Left ventricle myocardium inferior (tissue), 1 donor: ENCODE data around the gene DOCK3. TPM values are rescaled to one million over a fixed set of nuclear protein-coding genes. Genes with fewer than 3 reads are reported as not detected.

ENCODE experiments used
- DNase-seq: peaks from one replicate; pipeline ENCODE4 v3.0.0-alpha.2; 2020
- H3K27ac ChIP-seq: fragments of 200-600 bp; replicated peaks from 2 replicates; pipeline ENCODE4 v1.8.0; 2021
- H3K27me3 ChIP-seq: fragments of 200-600 bp; 2 replicates; pipeline ENCODE4 v1.8.0; 2021; ENCODE audit warnings: low read depth
- H3K36me3 ChIP-seq: fragments of 200-600 bp; 2 replicates; pipeline ENCODE4 v1.8.0; 2021
- H3K4me1 ChIP-seq: fragments of 200-600 bp; 2 replicates; pipeline ENCODE4 v1.8.0; 2021
- H3K4me3 ChIP-seq: fragments of 200-600 bp; 2 replicates; pipeline ENCODE4 v1.8.0; 2021; ENCODE audit warnings: mild to moderate bottlenecking, moderate library complexity
- H3K9me3 ChIP-seq: fragments of 200-600 bp; replicated peaks from 2 replicates; pipeline ENCODE4 v1.8.0; 2021
- CTCF ChIP-seq: fragments of 200-600 bp; IDR thresholded peaks from 2 replicates; pipeline ENCODE4 v1.8.0; 2021; ENCODE audit warnings: antibody characterized with exemption, mild to moderate bottlenecking, borderline replicate concordance
- intact Hi-C: fragments of 100-400 bp; cut with micrococcal nuclease; formaldehyde crosslinking; loops from one replicate; pipeline ENCODE4 v1.11.0; 2022
- total RNA-seq: library from RNA; stranded (reverse); fragmentation: NEBNext Ultra II Directional; extraction: Animal tissue kit (Norgen Biotek cat#: 25700); gene quantifications from one replicate; pipeline ENCODE4 v1.2.1, GENCODE V29; 2021
- donor health status: DM: no; HTN: yes; CAD: no; lungs with severe emphysema.

Gene DOCK3
- total RNA-seq, 1 donor from 2014 or later, result 3.9 TPM

GRCh38 chr3:50737193-50737905 lies 62.6 kb downstream of the DOCK3 start:
- DNase-seq, result no peak
- no peak for TF ChIP-seq CTCF
- Histone ChIP-seq H3K27me3 (no peaks in the 10 kb centered on the region), H3K4me1 (no peaks in the 10 kb centered on the region), H3K4me3 (no peak overlapping the region), H3K9me3 (peaks cover 21% of the 10 kb centered on the region), H3K27ac (no peak overlapping the region), H3K36me3 (no peaks in the 10 kb centered on the region)
- intact Hi-C loops, result no loop called here

- no peaks in the 10 kb centered on the region for H3K27me3 ChIP-seq
- TF ChIP-seq CTCF, result no peak
- no peak overlapping the region for H3K27ac ChIP-seq
- H3K4me3 ChIP-seq, result no peak overlapping the region
- intact Hi-C loops, result no loop called here
- H3K36me3 ChIP-seq, result no peaks in the 10 kb centered on the region
- H3K4me1 ChIP-seq, result no peaks in the 10 kb centered on the region
- peaks cover 21% of the 10 kb centered on the region for H3K9me3 ChIP-seq
- DNase-seq, result no peak
Measured at GRCh38 chr3:50737906-50738598, 63.3 kb downstream of the DOCK3 start.

- intact Hi-C loops, result no loop called here
- Histone ChIP-seq H3K27ac (no peak overlapping the region), H3K4me3 (no peak overlapping the region), H3K4me1 (no peaks in the 10 kb centered on the region), H3K27me3 (no peaks in the 10 kb centered on the region), H3K9me3 (no peaks in the 10 kb centered on the region), H3K36me3 (no peaks in the 10 kb centered on the region)
- TF ChIP-seq CTCF, result no peak
- no peak for DNase-seq
Measured at GRCh38 chr3:50743643-50744042, 68.9 kb downstream of the DOCK3 start.

- H3K27ac ChIP-seq, result no peak overlapping the region
- H3K9me3 ChIP-seq, result peaks cover 6% of the 10 kb centered on the region
- no peak for DNase-seq
- H3K27me3 ChIP-seq, result no peaks in the 10 kb centered on the region
- no peak overlapping the region for H3K4me3 ChIP-seq
- H3K36me3 ChIP-seq, result no peaks in the 10 kb centered on the region
- TF ChIP-seq CTCF, result no peak
- intact Hi-C loops, result no loop called here
- H3K4me1 ChIP-seq, result no peaks in the 10 kb centered on the region
Measured at GRCh38 chr3:50749822-50750221, 75.1 kb downstream of the DOCK3 start.

- Histone ChIP-seq H3K4me1 (no peaks in the 10 kb centered on the region), H3K27ac (no peak overlapping the region), H3K4me3 (no peak overlapping the region), H3K27me3 (no peaks in the 10 kb centered on the region), H3K9me3 (peaks cover 18% of the 10 kb centered on the region), H3K36me3 (no peaks in the 10 kb centered on the region)
- no peak for DNase-seq
- intact Hi-C loops, result no loop called here
- no peak for TF ChIP-seq CTCF
Measured at GRCh38 chr3:50759015-50759414, 84.3 kb downstream of the DOCK3 start.
